Measurements from ENCODE around the gene MYOZ1.
A peak's percentile ranks its signal among the peaks of the same experiment; 100 is the strongest.
"Not testable (repeated sequence)": the region's sequence is repeated elsewhere in the genome, so short reads cannot be mapped to it uniquely, and the experiment has no call there.

The MYOZ1 gene

GRCh38 chr10:73647211-73647874 is 6.1 kb upstream of the MYOZ1 start:
- no peak for DNase-seq

- DNase-seq, result no peak
Measured at GRCh38 chr10:73646598-73647041, 5.3 kb upstream of the MYOZ1 start.

GRCh38 chr10:73645251-73645650 is 4.0 kb upstream of the MYOZ1 start:
- DNase-seq, result no peak

- DNase-seq, result no peak
Measured at GRCh38 chr10:73644767-73645166, 3.5 kb upstream of the MYOZ1 start.

GRCh38 chr10:73644015-73644743 is 2.9 kb upstream of the MYOZ1 start:
- peak; percentile 25 for DNase-seq

- no peak for DNase-seq
Measured at GRCh38 chr10:73643362-73643761, 2.1 kb upstream of the MYOZ1 start.

GRCh38 chr10:73639286-73639685 is 2.0 kb downstream of the MYOZ1 start:
- no peak for DNase-seq

- DNase-seq, result no peak
Measured at GRCh38 chr10:73635781-73636180, 5.5 kb downstream of the MYOZ1 start.

- no peak for DNase-seq
Measured at GRCh38 chr10:73634421-73634820, 6.9 kb downstream of the MYOZ1 start.

- no peak for DNase-seq
Measured at GRCh38 chr10:73629165-73629564, 12.1 kb downstream of the MYOZ1 start.

- DNase-seq, result no peak
Measured at GRCh38 chr10:73628405-73628804, 12.9 kb downstream of the MYOZ1 start.

- no peak for DNase-seq
Measured at GRCh38 chr10:73627300-73627699, 14.0 kb downstream of the MYOZ1 start.

- DNase-seq, result peak; percentile 82
Measured at GRCh38 chr10:73625884-73626752, 15.2 kb downstream of the MYOZ1 start.

GRCh38 chr10:73625004-73625883 is 16.0 kb downstream of the MYOZ1 start:
- no peak for DNase-seq

- DNase-seq, result no peak
Measured at GRCh38 chr10:73623056-73623455, 18.2 kb downstream of the MYOZ1 start.

- DNase-seq, result not testable (repeated sequence)
Measured at GRCh38 chr10:73620974-73621373, 20.3 kb downstream of the MYOZ1 start.

- DNase-seq, result not testable (repeated sequence)
Measured at GRCh38 chr10:73617143-73617542, 24.1 kb downstream of the MYOZ1 start.

GRCh38 chr10:73614720-73615119 is 26.6 kb downstream of the MYOZ1 start:
- DNase-seq, result no peak

- no peak for DNase-seq
Measured at GRCh38 chr10:73609116-73609515, 32.2 kb downstream of the MYOZ1 start.

- no peak for DNase-seq
Measured at GRCh38 chr10:73601486-73601921, 39.8 kb downstream of the MYOZ1 start.

GRCh38 chr10:73597346-73597745 is 43.9 kb downstream of the MYOZ1 start:
- no peak for DNase-seq

GRCh38 chr10:73593812-73594211 is 47.5 kb downstream of the MYOZ1 start:
- DNase-seq, result no peak
